ENCODE data around the gene PDE4D. TPM values are rescaled to one million over a fixed set of nuclear protein-coding genes. Genes with fewer than 3 reads are reported as not detected.

The PDE4D gene
- total RNA-seq, 1 experiment from 2014 or later, result 62.6 TPM

DNA sequence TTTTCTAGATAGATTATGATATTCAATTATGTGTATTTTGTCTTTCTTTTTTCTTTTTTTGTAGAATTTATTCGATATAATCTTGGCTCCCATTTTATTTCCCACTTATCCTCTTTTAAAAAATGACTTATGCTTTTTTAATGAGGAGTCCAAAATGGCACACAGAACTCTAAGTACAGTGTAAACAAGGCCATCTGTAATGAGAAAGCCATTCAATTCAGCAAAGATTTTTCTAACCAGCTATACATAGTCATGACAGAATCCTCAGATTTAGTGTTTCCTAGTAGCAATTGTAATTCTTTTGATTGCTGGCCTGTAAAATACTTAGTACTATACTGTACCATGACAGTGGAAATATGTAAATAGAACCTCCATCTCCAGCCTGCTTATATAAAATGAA is 659.3 kb downstream of the PDE4D start:
- DNase-seq (ENCODE audit: low read depth, low spot score), result no peak
- in situ Hi-C loops (cut with HindIII; ENCODE audit: low pct_unique_long_range_greater_than_20kb, low sequenced_read_pairs), result no loop called here

DNA sequence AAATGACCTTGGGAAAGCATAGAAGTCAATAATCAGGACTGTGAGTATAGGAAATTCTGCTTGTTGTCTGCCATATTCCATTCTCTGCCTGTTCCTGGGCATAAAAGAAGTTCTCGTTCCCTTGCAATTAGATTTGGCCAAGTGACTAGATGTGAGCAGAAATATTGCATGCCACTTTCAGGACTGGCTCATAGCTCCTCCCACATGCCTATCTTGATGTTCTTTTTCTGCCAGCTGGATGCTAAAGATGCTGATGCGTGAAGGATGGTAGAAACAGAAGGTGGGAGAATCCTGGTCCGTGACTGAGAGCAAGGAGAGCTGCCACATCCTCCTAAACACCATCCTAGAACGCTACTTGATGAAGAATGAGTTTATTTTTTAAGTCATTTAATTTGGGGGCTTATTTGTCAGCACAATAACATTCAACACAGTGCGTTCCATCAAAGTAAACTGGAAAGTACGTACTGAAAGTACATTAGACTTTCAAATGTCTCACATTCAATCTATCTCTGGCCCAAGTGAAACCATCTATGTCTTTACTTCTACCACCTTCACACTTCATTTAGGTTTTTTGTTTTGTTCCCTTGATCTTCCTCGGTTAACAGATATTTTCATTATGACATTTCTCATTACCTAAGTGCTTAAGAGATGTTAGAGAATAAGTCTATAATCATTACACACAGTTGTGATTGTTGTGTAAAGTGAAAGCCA is 662.1 kb downstream of the PDE4D start:
- in situ Hi-C loops (cut with HindIII; ENCODE audit: low pct_unique_long_range_greater_than_20kb, low sequenced_read_pairs), result no loop called here
- no peak for DNase-seq (ENCODE audit: low read depth, low spot score)

DNA sequence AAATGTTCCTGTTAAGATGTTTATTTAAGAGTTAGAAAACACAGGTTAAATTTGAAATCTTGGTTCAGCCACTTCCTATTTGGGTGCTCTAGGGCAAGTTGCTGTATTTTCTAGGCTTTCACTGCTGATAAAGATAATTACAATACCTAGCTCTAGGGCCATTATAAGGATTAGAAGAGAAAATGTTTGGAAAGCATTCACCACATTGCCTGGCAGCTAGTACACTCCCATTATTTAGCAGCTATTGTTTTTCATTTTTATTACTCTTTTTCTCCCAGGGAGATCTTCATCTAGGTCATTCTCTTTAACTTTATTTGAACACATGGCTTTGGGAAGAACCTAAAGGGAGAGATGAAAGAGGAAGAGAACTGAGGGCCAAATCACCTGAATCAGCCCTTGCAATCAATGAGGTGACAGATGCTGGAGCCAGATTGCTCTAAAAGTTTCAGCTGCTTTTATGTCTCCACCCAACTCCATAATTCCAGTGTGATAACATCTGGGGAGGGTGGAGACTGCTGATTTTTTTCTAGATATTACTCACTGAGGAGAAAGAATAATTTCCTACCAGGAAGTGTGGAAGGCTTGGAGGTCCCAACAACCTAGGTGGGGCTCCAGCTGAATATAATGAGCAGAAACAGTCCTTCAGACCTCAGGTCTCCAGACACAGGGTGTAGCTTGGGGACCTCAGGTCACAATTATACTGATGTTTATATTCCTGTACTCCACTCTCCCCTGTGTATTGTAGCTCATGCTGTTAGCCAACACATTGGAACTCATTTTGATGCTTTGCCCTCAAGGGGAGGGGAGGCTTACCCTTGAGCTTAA is 670.6 kb downstream of the PDE4D start:
- no peak for DNase-seq (ENCODE audit: low read depth, low spot score)

DNA sequence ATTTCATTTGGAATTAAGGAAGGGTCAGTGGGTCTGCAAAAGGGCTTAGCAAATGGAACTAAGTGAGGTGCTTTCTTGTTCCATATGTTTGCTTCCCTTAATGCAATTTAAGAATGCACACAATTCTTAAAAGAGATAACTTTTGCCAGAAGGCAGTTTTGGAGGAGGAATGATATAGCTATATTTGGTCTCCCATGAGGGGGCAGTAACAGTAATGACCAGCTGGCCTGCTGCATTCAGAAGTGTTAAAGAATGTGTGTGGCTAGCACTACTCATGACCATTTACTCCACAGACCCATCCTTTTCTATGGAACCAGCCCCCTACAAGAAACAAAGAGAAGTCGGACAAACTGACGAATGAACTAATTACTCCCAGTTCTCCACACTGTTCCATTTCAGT is 671.8 kb downstream of the PDE4D start:
- in situ Hi-C loops (cut with HindIII; ENCODE audit: low pct_unique_long_range_greater_than_20kb, low sequenced_read_pairs), result no loop called here
- DNase-seq (ENCODE audit: low read depth, low spot score), result peak; percentile 37

More for the DNA sequence above, 670.6 kb downstream of the PDE4D start:
- in situ Hi-C loops (cut with HindIII; ENCODE audit: low pct_unique_long_range_greater_than_20kb, low sequenced_read_pairs), result no loop called here

DNA sequence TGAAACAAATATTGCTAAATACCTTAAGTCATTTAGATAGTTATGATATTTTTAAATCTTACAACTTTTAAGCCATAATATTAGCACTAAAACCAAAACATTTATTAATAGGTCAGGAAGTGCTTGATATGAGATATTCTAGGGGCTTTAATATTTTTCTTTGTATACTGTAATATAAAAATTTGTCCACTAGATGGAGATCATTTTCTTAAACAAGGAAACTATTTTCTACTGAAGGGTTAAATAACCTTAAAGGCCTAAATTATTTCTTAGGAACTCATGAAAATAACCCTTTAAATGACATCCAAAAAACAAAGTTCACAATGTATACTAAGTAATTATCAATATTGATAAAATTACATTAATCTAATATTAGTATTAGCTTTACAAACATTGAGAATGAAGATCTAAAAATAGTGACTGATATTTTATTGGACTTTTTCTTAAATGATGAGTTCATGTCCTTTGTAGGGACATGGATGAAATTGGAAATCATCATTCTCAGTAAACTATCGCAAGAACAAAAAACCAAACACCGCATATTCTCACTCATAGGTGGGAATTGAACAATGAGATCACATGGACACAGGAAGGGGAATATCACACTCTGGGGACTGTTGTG is 675.0 kb downstream of the PDE4D start:
- DNase-seq (ENCODE audit: low read depth, low spot score), result peak; percentile 63
- in situ Hi-C loops (cut with HindIII; ENCODE audit: low pct_unique_long_range_greater_than_20kb, low sequenced_read_pairs), result no loop called here

DNA sequence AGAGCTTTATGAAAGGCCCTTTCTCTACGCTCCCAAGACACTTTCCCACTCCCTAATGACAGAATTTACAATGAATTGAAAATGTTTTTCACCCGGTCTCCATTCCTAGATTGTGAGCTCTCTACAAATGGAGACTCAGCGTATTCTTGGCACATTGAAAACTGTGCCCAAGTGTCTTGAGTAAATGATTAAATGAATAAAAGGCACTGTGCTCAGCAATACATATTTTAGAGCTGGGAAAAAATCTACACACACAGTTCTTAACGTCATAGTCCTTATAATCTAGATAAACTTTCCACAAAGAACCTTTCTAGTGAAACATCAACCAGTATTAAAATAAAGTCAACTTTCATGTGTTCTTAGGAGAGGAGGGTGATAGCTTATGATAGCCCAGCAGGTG is 676.7 kb downstream of the PDE4D start:
- in situ Hi-C loops (cut with HindIII; ENCODE audit: low pct_unique_long_range_greater_than_20kb, low sequenced_read_pairs), result no loop called here
- DNase-seq (ENCODE audit: low read depth, low spot score), result no peak

DNA sequence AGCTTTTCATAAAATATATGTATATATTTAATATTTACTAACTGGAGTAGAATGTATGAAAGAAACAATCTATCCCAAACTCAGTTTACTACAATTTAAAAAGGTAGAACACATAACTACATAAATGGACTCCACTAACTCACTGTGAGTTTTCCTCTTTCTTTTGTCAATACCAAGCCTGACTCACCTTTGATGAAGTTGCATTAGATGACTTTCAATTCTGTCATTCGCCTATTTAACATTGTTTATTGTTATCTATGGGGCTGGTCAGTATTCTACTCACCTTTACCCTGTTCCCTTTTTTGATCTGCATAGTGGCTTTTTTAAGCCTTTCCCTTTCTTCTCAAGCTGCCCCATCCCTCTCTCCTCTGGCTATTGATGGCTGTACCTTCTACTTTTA is 680.9 kb downstream of the PDE4D start:
- in situ Hi-C loops (cut with HindIII; ENCODE audit: low pct_unique_long_range_greater_than_20kb, low sequenced_read_pairs), result no loop called here
- DNase-seq (ENCODE audit: low read depth, low spot score), result no peak

DNA sequence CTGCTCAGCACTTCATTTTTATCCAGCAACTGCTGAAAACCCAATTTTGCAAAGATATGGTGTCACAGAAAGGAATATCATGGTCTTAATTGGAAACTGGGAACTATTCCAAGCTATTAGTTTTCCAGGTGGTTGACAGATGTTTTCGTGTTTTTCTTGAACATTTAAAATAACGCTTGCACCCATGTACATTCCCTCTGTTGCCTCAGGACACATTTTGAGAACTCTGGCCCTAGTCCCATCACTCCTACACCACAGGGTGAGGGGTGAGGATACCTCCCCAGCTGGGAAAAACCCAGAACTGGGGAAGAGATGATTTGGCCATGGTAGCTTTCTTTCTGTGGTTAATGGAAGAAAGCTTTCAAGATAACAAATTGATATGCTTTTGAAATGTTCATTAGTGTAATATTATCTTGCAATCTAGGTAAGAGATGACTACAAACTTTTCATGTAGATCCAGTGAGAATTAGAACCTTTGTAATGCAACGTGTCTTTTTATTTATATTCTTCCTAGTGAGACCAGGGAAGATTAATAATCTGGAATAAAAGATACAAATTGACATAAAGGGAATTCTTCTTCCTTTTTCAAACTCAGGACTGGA is 683.7 kb downstream of the PDE4D start:
- no peak for DNase-seq (ENCODE audit: low read depth, low spot score)
- in situ Hi-C loops (cut with HindIII; ENCODE audit: low pct_unique_long_range_greater_than_20kb, low sequenced_read_pairs), result no loop called here

DNA sequence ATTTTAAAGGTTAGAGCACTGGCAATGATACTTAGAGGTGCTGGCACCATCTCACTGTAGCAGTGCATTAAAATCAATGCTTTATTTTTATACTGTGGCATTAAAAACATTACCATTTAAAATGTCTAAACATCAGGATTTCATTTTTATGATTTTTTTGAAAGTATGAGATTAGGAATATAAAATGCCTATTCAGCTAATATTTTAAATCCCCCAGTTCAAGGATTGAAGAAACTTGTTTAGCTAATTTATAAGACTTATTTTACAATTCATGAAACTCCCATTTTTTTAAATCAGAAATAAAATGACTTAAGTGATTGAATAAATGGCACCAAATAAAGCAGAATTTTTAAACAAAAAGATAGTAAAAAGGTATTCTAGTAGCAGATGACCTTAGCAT is 685.1 kb downstream of the PDE4D start:
- in situ Hi-C loops (cut with HindIII; ENCODE audit: low pct_unique_long_range_greater_than_20kb, low sequenced_read_pairs), result no loop called here
- DNase-seq (ENCODE audit: low read depth, low spot score), result no peak

DNA sequence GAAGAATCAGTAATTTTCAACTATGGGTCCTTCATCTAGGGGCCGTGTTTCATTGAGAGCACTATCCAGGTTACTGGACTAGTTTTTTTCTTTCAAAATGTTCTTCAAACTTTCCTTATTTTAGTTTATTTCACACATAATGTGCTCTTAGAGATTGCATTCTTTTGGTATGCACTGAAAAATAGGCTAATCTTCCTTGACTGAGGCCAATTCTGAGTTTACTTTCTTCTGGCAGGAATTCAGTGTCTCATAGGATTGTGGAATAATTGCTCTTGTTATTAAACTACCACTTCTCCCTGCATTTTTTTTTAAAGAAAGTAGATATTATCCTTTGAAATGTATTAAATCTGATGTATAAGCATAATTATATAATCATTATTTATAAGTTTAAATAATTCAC is 686.1 kb downstream of the PDE4D start:
- in situ Hi-C loops (cut with HindIII; ENCODE audit: low pct_unique_long_range_greater_than_20kb, low sequenced_read_pairs), result no loop called here

DNA sequence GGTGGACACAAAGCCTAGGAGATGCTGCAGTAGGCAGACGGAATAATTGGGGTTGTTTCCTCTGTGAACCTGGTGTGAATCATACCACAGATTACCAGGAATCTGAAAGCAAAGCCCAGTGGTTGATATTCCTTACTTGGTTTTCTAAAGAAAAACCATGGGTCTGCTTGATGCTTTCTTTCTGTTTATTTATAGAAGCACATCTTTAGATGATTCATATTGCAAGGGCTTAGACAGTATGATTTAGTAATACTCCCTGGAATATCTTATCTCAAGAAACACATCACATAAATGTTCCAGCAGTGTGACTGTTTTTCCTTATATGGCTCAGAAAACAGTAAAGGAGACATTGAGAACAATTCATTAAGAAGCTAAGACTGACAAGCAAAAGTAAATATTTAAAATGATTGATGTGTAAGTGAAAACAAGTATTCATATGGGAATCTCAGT is 687.4 kb downstream of the PDE4D start:
- in situ Hi-C loops (cut with HindIII; ENCODE audit: low pct_unique_long_range_greater_than_20kb, low sequenced_read_pairs), result no loop called here
- no peak for DNase-seq (ENCODE audit: low read depth, low spot score)

More for the DNA sequence above, 686.1 kb downstream of the PDE4D start:
- no peak for DNase-seq (ENCODE audit: low read depth, low spot score)

DNA sequence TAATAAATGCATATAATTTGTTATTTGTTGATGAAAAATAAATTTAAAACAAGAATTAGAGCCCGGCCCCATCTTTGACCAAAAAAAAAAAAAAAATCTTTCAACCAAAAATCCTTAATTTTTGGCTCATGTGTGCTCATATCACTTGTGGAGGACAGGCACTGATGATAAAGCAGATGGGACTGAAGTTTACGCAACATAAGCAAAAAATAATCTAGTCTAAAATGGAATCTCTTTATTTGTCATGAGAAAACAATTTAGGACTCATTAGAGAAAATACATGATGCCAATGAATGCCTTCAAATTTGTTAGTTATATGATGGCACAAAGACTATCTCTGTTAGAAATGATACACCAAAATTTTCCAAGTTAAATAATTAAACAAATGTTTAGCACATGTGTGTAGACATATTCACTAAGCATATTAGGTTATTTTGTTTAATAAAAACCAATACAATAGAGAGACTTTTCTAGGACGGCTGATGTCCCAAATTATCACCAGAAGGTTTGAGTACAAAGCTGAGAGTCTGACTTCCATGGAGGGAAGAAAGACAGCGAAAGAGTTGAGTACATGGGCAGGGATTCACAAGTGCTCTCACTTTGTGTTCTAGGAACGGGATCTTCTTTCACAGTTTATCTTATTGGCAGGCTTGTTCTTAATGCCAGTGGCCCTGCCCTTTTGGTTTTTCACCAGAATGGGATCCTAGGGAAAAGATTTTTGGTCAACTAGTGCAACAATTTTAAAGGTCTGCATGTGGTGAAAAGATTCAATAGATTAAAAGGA is 689.2 kb downstream of the PDE4D start:
- no peak for DNase-seq (ENCODE audit: low read depth, low spot score)
- in situ Hi-C loops (cut with HindIII; ENCODE audit: low pct_unique_long_range_greater_than_20kb, low sequenced_read_pairs), result no loop called here

DNA sequence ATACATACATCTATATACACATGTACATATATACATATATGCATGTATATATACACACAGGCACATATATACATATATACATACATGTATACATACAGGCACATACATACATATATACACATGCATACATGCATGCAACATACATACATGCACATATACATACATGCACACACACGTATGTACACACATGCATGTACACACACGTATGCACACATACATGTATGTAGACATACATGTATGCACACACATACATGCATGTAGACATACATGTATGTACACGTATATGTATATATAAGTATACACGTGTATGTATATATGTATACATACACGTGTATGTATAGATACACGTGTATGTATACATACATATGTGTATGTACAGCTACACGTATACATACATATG is 693.7 kb downstream of the PDE4D start:
- DNase-seq (ENCODE audit: low read depth, low spot score), result no peak
- in situ Hi-C loops (cut with HindIII; ENCODE audit: low pct_unique_long_range_greater_than_20kb, low sequenced_read_pairs), result no loop called here

DNA sequence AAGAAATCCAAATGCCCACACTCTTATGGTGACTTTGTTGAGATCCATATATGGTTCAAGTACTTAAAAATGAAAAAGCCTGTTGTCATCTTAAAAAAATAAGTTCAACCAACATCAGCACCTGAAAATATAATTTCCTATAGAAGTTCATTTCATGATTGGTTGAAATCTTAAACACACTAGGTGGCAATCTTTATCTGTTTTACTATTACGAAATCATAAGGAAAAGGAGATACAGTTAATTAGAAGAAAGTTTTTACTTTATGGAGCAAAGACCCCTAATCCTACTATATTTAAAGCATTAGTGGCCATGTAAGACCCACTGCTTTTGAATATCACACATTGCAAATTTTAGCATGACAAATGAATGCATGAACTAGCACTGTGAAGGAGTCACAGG is 694.7 kb downstream of the PDE4D start:
- DNase-seq (ENCODE audit: low read depth, low spot score), result no peak
- in situ Hi-C loops (cut with HindIII; ENCODE audit: low pct_unique_long_range_greater_than_20kb, low sequenced_read_pairs), result no loop called here

DNA sequence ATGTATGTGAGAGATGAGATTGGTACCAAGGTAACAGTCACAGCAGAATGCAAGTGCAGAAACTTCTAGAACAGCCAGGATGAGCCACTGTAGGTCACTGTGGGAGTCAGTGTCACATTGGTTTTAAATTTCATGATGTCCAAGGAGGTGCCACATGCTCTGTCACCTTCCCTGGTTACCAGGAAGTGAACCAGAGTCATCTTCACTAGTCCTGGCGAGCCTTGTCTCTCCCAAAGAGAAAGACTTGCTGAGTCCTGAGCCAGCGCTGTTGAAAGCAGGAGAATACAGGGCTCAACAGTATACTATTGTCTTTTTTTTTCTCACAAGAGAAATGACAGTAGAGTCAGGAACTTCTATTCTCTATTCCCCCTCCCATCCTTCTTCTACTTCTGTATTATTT is 695.2 kb downstream of the PDE4D start:
- no peak for DNase-seq (ENCODE audit: low read depth, low spot score)
- in situ Hi-C loops (cut with HindIII; ENCODE audit: low pct_unique_long_range_greater_than_20kb, low sequenced_read_pairs), result no loop called here

DNA sequence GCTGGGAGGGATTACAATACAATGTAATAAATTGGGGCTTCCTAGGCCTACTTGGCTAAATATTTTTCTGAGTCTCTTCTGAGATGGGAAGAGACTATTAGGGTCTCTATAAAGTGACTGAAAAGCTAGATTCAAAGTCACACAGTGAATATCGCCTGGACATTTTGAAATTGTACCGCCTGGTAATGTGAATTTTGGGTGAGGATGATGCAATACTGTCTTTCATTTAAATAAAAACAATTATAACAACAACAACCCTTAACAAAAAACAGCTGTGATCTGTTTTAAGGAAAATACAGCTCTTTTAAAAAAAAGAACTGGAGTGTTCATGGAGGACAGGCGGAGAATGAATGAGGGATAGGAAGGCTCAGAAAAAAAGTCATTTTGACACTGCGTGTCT is 695.6 kb downstream of the PDE4D start:
- DNase-seq (ENCODE audit: low read depth, low spot score), result no peak
- in situ Hi-C loops (cut with HindIII; ENCODE audit: low pct_unique_long_range_greater_than_20kb, low sequenced_read_pairs), result no loop called here

DNA sequence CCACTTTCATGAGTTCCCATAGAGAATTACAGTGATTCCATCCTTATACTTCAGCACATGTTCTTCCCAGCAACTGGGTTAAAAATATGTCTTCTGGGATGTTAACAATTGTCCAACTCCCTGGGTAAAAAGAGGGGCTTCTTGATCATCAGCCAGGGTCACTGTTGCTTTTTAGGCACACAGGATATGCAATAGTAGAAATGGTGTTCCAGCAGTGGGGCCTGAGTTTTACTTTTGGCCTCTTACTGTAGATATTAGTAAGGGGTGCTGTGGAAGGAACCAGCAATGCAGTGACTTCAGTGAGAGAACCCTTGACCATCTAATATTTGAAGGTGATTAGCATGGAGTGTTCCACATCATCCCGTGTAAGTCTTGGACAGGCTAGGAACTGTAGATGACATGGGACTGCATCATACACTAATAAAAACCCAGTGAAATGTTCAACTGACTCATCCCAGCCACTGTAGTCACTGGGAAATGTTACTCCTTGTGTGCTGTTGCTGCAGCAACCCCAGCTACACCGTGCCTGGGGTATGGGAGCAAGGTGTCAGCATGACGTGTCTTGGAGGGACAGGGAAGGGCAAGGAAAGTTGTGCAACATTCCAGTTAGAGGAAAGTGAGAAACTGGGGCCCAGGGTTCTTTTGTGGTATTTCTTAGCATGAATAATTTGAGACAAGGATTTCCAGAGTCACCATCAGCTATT is 699.8 kb downstream of the PDE4D start:
- DNase-seq (ENCODE audit: low read depth, low spot score), result no peak

More for the DNA sequence above, 699.8 kb downstream of the PDE4D start:
- in situ Hi-C loops (cut with HindIII; ENCODE audit: low pct_unique_long_range_greater_than_20kb, low sequenced_read_pairs), result no loop called here

Measured in SK-MEL-5 (cell line).